Gastrocnemius medialis (tissue), 4 donors: ENCODE measurements around the gene ZNF592. TPM values are rescaled to one million over a fixed set of nuclear protein-coding genes. Genes with fewer than 3 reads are reported as not detected.

Experiments used
- ATAC-seq, 2 donors: fragments of 150-250 bp; one replicate each; pipeline ENCODE4 v1.9.1; 2016
- DNase-seq, 2 donors: peaks; one replicate each; pipeline ENCODE4 v3.0.0-alpha.2; 2019
- H3K27ac ChIP-seq, 4 donors: fragments of 200-600 bp; sonication (generic); 1 replicate in 1 of 4; 2 replicates in 3 of 4; pipeline ENCODE4 v1.5.1; 2016 to 2018; ENCODE audit warnings: mild to moderate bottlenecking in 2 of 4, moderate library complexity in 1 of 4
- H3K27me3 ChIP-seq, 3 donors: fragments of 200-600 bp; sonication (generic) in 2 of 3; 1 replicate in 1 of 3; 2 replicates in 2 of 3; pipeline versions ENCODE4 v1.5.1 to v1.6.0; 2016 to 2019; ENCODE audit warnings: mild to moderate bottlenecking in 1 of 3, moderate library complexity in 1 of 3
- H3K36me3 ChIP-seq, 2 donors: fragments of 200-600 bp; sonication (generic) in 1 of 2; one replicate each; pipeline ENCODE4 v1.5.1; 2017 to 2018
- H3K4me1 ChIP-seq, 2 donors: fragments of 200-600 bp; sonication (generic) in 1 of 2; one replicate each; pipeline ENCODE4 v1.5.1; 2016 to 2017; ENCODE audit warnings: mild to moderate bottlenecking in 2 of 2
- H3K4me3 ChIP-seq, 4 donors: fragments of 200-600 bp; sonication (generic) in 3 of 4; 1 replicate in 1 of 4; 2 replicates in 3 of 4; pipeline ENCODE4 v1.5.1; 2016 to 2019; ENCODE audit warnings: mild to moderate bottlenecking in 2 of 4
- H3K9me3 ChIP-seq, 3 donors: fragments of 200-600 bp; sonication (generic) in 2 of 3; 1 replicate in 1 of 3; 2 replicates in 2 of 3; pipeline ENCODE4 v1.5.1; 2016 to 2019
- CTCF ChIP-seq, 5 experiments: fragments of 450-650 bp in 3 of 5; fragments of 200-600 bp in 2 of 5; sonication (generic) in 2 of 5; IDR thresholded peaks in 4 of 5; conservative IDR thresholded peaks in 1 of 5; 1 replicate in 4 of 5; 2 replicates in 1 of 5; pipeline ENCODE4 v1.5.1; 2016 to 2019; ENCODE audit warnings: antibody characterized with exemption in 5 of 5, mild to moderate bottlenecking in 3 of 5, moderate library complexity in 3 of 5
- POLR2A ChIP-seq, 2 donors: fragments of 450-650 bp; IDR thresholded peaks; one replicate each; pipeline ENCODE4 v1.6.1; 2017; ENCODE audit warnings: antibody characterized with exemption in 2 of 2, mild to moderate bottlenecking in 2 of 2, moderate library complexity in 2 of 2
- in situ Hi-C, 4 donors: fragments of 200-750 bp; cut with MboI; loops; one replicate each; pipeline versions ENCODE4 v1.15.0 to v1.8.0; 2017; ENCODE audit warnings: low sequenced_read_pairs in 4 of 4
- intact Hi-C: fragments of 100-400 bp; cut with DNase I; formaldehyde crosslinking; loops from one replicate; pipeline ENCODE4 v1.15.1; 2023; ENCODE audit warnings: low total_unique reads
- total RNA-seq, 4 donors: library from RNA; depleted of rRNA; stranded (reverse); fragments of >200 nt; gene quantifications; one replicate each; pipeline versions ENCODE4 v1.1.0 to v1.2.3, GENCODE V29; 2016

Gene ZNF592
- total RNA-seq, 4 donors from 2014 or later, result 30.0 to 49.2 (median 33.8) TPM

- H3K4me1 ChIP-seq, result peaks cover 97 to 98% of the 10 kb centered on the region in 2 donors
- H3K9me3 ChIP-seq, result no peaks in the 10 kb centered on the region
- no peaks in the 10 kb centered on the region for H3K27me3 ChIP-seq
- H3K27ac ChIP-seq, result peak overlapping the region; percentile 94 to 99 (median 96)
- peak overlapping the region in 1 of 4 donors; percentile 20 for H3K4me3 ChIP-seq
- DNase-seq, result peak; percentile 81 to 82
- in situ Hi-C loops (loop anchor here in 1 of 4 donors (5.0 kb wide), 1 partner anchor 49 kb away; no protein-coding TSS in a partner anchor), intact Hi-C loops (loop anchor here (2.0 kb wide), 1 partner anchor 15 kb away; no protein-coding TSS in a partner anchor)
- peak; percentile 43 to 48 for ATAC-seq
- TF ChIP-seq POLR2A (IDR thresholded peaks at IDR 0.05) (peak; percentile 74 to 87), CTCF (IDR thresholded peaks at IDR 0.05 in 4 of 5, conservative IDR thresholded peaks at IDR 0.05 in 1 of 5) (no peak)
- H3K36me3 ChIP-seq, result peaks cover 0 to 20% of the 10 kb centered on the region in 2 donors
These were observed 79.9 kb downstream of the ZNF592 start for GRCh38 chr15:84828086-84828908.

- H3K9me3 ChIP-seq, result no peaks in the 10 kb centered on the region
- H3K4me1 ChIP-seq, result peaks cover 97 to 98% of the 10 kb centered on the region in 2 donors
- no peaks in the 10 kb centered on the region for H3K27me3 ChIP-seq
- H3K4me3 ChIP-seq, result peak overlapping the region in 1 of 4 donors; percentile 20
- in situ Hi-C loops (loop anchor here in 1 of 4 donors (5.0 kb wide), 1 partner anchor 48 kb away; no protein-coding TSS in a partner anchor), intact Hi-C loops (loop anchor here (2.0 kb wide), 1 partner anchor 13 kb away; no protein-coding TSS in a partner anchor)
- no peak for TF ChIP-seq CTCF (IDR thresholded peaks at IDR 0.05 in 4 of 5, conservative IDR thresholded peaks at IDR 0.05 in 1 of 5)
- no peak for TF ChIP-seq POLR2A (IDR thresholded peaks at IDR 0.05)
- peaks cover 0 to 19% of the 10 kb centered on the region in 2 donors for H3K36me3 ChIP-seq
- ATAC-seq (no peak), DNase-seq (no peak)
- H3K27ac ChIP-seq, result peak overlapping the region; percentile 94 to 99 (median 96)
These were observed 81.0 kb downstream of the ZNF592 start for GRCh38 chr15:84829428-84829827.

GRCh38 chr15:84830036-84830435 lies 81.6 kb downstream of the ZNF592 start:
- intact Hi-C loops, result loop anchor here (10.0 kb wide), 1 partner anchor 755 kb away; no protein-coding TSS in a partner anchor
- Histone ChIP-seq H3K36me3 (peaks cover 0 to 15% of the 10 kb centered on the region in 2 donors), H3K9me3 (no peaks in the 10 kb centered on the region), H3K4me1 (peaks cover 96 to 97% of the 10 kb centered on the region in 2 donors), H3K27ac (peak overlapping the region; percentile 94 to 99 (median 96)), H3K4me3 (peak overlapping the region in 1 of 4 donors; percentile 5), H3K27me3 (no peaks in the 10 kb centered on the region)
- DNase-seq, result no peak
- TF ChIP-seq CTCF (IDR thresholded peaks at IDR 0.05 in 4 of 5, conservative IDR thresholded peaks at IDR 0.05 in 1 of 5) (no peak), POLR2A (IDR thresholded peaks at IDR 0.05) (no peak)
- in situ Hi-C loops, result no loop called here
- no peak for ATAC-seq

- in situ Hi-C loops, result no loop called here
- H3K27me3 ChIP-seq, result no peaks in the 10 kb centered on the region
- peak in 1 of 2 donors; percentile 53 for TF ChIP-seq POLR2A (IDR thresholded peaks at IDR 0.05)
- no peak for TF ChIP-seq CTCF (IDR thresholded peaks at IDR 0.05 in 4 of 5, conservative IDR thresholded peaks at IDR 0.05 in 1 of 5)
- DNase-seq, result no peak
- ATAC-seq, result peak; percentile 18 to 29
- peak overlapping the region; percentile 94 to 99 (median 96) for H3K27ac ChIP-seq
- peaks cover 92 to 97% of the 10 kb centered on the region in 2 donors for H3K4me1 ChIP-seq
- no peaks in the 10 kb centered on the region for H3K9me3 ChIP-seq
- intact Hi-C loops, result loop anchor here (1.0 to 10.0 kb wide), 2 partner anchors 8 to 754 kb away; no protein-coding TSS in a partner anchor
- peaks cover 0 to 15% of the 10 kb centered on the region in 2 donors for H3K36me3 ChIP-seq
- H3K4me3 ChIP-seq, result peak overlapping the region in 1 of 4 donors; percentile 22
These were observed 82.6 kb downstream of the ZNF592 start for GRCh38 chr15:84831028-84831427.
